Measurements from ENCODE around the gene ATG16L1.
A peak's percentile ranks its signal among the peaks of the same experiment; 100 is the strongest.

The ATG16L1 gene

DNA sequence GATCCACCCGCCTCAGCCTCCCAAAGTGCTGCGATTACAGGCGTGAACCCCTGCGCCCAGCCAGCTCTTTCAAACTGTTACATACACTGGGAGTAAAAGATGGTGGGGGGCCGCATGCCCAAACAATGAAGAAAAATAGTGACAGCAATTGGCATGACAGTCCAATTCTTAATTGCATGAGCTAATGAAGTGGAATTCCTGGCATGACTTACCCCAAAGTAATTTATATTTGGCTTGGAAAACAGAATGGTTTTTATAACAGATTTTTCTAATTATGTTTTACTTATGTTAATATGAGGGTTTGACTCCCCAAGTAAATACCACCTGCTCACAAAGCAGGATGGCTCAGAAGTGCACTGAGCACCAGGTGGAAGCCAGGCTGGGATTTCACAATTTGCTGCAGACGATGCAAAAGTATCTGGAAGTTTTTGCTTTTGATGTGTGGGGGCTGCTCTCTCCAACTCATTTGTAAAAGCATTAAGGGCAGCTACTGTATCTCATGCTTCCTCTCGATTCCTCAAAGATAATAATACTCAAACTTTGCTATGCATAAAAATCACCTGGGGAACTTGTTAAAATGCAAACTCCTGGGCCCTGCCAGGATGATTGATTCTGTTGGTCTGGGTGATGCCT is 24.0 kb upstream of the ATG16L1 start:
- no peak for DNase-seq

DNA sequence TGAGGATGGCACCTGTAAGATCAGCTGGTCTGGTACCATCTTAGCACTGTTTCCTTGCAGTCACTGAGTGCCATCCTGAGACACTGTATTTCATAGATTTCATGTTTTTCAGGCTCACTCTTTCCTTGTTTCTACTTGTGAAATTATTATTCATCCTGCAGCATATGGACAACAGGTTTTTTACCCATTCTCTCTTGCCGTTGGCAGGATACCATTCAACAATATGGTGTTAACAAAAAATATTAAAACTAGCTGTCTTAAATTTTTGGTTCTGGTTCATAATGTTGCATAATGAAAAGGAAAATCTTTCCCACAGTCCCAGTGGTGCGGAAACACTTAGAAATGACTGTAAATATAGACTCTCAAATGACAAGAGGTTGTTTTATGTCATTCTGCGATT is 23.1 kb upstream of the ATG16L1 start:
- DNase-seq, result no peak

DNA sequence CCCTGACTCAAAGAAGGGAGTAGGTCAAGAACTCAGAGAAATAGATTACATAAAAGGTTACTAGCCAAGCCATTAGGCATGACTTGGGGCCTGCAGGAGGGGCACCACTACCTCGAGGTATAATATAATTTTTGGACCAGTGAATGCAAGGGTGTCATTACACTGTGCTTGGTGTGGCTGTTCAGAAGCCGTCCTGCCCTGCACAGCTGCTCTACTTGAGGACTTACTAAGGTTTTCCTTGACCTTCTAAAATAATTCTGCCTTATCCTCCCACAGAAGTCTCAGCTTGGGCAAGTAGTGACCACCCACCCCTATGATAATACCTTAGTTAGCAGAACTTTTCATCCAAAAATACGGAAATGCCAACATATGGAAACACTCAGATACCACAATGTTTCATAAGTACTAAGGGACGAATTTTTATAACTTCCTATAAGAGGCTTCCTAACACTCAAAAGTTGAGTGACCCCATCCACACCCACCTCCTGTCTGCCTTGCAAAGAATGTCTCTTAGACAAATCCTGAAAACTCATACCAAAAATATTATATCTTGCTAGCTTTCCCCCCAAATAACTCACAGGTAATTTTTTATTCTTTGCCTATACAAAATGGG is 17.7 kb upstream of the ATG16L1 start:
- no peak for DNase-seq

DNA sequence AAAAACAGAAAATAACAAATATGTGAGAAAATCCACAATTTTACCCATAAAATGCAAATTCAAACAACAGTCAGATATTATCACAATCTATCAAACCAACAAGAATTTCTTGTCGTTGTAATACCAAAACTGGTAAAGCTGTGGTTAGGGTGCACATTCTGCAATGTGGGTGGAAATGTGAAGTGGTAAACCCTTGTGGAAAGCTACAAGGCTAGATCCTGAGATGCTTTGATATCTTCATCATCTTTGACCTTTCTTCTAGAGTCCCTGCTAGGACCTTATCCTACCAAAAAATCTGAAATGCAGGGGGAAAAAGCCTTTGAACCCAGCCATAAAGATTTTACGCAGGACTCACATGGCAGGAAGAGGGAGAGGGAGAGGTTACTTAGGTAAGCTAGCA is 17.2 kb upstream of the ATG16L1 start:
- DNase-seq, result no peak

DNA sequence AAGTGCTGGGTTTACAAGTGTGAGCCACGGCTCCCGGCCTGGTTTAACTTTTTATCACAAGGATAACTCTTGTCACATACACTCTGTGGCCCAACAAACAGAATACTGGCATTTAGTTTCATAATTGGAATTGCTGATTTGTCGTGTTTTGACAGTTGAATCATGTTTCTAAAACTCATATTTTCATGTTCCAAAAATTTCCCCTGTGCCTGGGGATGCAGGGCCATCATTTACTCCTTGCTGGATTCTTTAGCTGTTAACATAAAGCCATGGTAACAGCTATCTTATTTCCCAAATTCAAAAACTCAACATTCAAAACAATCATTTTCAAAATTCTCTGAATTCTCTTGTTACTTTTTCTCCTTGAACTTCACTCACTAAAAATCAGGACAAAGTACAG is 16.5 kb upstream of the ATG16L1 start:
- no peak for DNase-seq

DNA sequence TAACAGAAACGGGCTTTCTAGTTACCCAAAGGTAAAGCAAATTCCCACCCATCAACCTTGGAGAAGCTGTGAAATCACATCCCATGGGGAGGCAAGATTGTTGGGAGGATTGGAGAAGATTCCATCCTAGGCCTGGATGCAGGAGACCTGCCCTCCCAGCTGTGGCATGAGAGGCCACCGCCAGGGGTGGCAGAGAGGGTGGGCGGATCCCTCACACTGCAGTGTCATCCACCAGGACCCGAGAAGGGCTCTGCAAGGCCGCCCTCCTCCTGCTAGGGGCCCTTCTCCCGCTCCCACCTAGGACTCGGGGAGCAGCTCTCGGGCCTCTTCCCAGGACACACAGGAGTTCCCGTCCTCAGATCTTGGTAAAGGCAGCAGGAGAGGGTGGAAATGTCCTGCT is 15.5 kb upstream of the ATG16L1 start:
- no peak for DNase-seq

DNA sequence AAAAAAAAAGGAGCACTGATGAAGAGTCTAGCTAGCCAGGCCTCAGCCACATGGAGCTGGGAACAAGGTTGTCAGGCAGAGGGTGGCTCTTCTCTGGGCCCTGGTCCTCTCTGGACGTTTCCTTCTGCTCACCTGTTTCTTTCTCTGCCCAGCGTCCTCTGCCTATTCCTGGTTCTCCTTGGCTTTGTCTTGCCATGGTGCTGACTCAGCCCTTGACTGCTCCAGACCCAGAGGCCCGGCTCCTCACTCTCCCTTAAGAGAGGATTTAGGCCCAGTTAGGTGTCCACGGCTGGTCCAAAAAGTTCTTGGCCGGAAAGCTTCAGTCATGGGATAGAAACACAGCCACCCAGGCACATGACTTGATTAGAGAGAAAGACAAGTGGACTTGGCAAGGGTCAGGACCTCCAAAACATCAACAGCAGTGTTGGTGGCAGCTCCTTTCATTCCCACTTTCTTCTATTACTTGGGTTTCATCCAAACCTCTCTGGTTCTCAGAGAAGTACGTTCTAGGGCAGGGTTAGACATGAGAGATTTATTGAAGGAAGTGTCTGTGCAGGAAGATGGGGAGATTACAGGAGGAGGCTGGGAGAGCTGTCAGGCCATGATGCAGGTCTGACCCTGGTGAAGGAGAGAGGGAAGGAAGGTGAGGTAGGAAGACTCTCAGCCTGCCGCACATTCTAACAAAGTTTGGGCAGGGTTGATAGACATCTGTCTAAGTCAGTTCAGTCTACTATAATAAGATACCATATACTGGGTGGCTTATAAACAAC is 14.5 kb upstream of the ATG16L1 start:
- no peak for DNase-seq

DNA sequence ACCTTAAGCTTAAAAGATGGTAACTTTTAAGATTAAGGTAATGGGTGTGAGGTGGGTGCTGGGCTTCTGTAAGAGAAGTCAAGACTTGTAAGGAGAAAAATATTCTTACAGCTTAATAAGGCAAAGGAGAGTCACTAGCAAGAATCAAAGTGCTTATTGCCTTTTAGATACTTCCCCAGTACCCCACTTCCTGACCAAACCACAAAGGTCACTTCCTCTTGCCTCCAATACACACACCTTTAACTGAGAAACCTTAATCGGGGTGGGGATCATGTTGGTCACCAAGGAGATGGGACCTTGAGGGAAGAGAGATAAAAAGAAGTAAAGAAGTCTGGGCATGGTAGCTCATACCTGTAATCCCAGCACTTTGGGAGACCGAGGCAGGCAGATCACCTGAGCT is 10.6 kb upstream of the ATG16L1 start:
- DNase-seq, result no peak

DNA sequence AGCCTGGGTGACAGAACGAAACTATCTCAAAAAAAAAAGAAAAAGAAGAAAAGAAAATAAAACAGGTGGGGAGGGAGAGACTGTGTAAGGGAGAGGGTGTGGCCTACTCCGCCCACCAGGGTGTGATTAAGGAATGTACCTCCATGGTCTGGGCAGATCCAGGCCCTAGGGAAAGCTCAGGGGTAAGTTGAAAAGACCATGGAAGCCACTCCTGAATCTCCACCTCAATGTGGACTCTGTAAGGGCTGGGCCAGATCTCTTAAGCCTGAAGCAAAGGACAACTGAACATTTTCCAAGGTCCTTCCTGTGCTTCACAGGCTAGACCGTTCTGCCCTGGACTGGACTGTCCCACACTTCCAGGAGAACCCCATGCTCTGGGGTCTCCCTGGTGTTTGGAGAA is 9.7 kb upstream of the ATG16L1 start:
- no peak for DNase-seq

DNA sequence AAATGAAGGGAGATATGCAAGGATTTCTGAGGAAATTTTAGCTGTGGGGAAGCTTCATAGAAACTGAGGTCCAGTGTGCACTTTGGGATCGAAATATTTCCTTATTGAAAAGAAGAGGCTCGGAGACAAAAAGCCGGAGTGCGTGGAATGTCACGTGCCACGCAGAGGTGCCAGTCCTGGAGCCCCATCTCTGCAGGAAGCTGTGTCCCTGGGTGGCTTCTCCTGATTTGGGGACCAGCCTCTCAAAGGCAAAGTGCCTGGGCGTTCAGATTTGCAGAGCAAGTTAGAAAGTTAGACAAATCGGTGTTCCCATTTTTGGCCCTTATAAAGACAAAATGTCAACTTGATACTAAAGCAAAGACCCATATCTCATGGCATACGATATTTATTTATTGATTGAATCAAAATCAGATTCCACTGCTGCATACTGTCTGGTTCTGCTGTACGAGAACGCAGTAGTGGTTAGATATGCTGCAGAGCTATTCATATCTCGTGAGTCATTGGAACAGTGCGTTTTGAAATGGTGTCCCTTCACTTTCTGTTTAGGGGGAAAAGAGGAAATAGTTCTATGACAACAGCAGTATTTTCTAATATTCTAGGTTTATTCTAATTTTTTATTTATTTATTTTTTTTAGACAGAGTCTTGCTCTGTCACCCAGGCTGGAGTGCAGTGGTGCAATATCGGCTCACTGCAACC is 9.1 kb upstream of the ATG16L1 start:
- peak; percentile 76 for DNase-seq

DNA sequence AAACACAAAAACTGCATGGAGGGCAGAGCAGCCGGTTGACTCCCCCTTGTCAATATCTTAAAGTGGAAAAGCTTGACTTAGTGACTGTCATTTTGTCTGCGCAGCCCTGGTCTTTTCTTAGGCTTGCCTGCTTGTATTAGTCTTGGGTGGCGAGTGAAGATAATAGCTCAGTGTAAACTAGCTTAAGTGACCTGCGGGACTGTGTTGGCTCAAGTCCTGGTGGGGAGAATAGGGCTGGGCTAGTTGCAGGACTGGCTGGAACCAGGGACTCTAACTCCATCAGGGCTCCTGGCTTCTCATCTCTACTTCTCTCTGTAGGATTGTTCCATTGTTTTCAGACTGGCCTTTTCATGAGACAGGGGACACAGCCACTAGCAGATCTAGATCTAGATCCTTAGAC is 8.1 kb upstream of the ATG16L1 start:
- DNase-seq, result no peak

DNA sequence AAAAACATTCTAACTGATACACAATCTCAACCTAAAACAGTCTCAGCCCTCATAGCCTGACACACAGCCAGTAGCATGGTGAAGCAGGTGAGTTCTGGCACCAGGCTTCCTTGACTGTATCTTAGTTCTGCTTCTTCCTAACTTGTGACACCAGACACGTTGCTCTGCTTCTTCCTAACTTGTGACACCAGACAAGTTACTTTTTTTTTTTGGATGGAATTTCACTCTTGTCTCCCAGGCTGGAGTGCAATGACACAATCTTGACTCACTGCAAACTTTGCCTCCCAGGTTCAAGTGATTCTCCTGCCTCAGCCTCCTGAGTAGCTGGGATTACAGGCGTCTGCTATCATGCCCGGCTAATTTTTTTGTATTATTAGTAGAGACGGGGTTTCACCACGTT is 6.7 kb upstream of the ATG16L1 start:
- no peak for DNase-seq

DNA sequence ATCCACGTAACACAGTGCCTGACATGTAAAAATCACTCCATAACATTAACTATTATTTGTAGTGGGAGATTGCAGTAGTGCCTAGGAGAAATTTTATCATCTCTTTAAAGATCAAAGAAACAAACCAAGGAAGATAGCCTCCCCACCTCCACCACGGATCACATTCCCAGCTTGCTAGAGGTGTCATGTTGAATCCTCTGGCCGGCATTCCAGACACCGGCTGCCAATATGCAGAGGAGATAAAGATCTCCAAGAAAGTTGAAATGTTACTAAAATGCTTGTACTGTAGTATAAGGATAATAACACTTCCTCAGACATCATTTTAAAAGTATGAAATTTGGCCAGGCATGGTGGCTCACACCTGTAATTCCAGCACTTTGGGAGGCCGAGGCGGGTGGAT is 6.1 kb upstream of the ATG16L1 start:
- no peak for DNase-seq

DNA sequence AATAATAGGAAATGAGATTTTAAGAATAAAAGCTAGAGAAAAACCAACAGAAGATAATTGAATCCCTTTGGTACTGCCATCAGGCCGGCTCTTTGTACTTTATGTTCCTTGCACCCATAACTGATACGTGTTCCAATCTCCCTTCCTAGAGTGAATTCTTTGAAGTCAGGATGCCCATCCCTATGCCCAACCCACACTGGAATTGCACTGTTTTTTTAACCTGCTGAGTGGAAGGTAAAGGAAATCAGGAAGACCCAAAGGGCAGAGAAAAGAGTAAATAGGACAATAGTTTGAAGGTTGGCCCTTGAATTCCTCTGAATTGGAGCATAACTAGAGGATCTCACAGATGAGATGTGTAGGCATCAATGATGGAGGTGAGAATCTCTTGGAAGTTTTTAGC is 4.4 kb upstream of the ATG16L1 start:
- no peak for DNase-seq

DNA sequence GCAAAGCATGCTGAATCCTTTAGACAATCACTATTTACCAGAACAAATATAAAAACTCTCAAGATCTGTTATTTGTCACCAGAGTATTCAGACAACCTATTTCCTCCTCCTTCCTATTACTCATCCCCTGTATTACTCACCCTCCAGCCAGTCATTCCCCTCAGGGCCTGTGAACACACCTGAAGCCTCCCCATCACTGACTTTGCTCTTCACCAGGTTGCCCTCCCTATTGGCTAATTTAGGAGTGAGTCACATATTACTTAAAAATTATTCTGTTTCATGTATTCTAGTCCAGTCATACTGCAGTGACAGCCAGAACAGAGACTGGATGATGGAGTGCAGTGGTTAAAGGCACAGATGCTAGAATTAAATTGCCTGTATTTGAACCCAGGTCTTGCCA is 3.7 kb upstream of the ATG16L1 start:
- no peak for DNase-seq

DNA sequence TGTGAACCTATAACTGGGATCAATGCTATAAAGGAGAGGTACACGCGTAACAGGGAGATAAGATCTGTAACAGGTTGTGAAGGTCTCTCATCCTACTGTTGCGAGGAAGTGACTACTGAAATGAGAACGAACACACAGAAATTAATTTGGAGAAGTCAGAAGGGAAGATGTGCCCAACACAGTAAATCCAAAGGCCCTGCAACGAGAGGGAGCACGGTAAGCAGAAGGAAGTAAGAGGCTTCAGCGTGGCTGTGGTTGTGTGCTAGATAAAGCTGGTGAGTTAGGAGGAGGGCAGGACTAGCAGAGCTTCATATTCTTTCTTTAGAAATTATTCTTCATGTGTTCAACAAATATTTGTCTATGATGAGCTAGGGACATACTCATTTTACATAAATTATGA is 2.5 kb upstream of the ATG16L1 start:
- peak; percentile 79 for DNase-seq

DNA sequence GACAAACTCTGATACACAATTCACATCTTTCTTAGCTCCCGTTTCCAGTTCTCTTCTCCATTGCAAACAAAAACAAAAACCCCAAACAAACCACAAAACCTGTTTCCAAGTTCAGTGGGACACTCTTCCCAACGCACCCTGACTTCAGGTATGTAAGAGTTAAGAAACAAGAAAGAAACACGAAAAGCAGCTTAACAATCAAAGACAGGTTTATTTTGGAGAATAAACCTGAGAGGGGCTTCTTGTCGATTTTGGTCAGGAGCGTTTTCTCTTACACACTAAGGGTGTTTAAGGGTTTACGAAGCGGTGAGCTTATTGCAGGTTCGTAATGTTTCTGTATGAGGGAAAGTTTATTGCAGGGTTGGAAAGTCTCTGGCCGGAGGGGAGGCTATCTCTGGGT is 905 bp upstream of the ATG16L1 start:
- no peak for DNase-seq

DNA sequence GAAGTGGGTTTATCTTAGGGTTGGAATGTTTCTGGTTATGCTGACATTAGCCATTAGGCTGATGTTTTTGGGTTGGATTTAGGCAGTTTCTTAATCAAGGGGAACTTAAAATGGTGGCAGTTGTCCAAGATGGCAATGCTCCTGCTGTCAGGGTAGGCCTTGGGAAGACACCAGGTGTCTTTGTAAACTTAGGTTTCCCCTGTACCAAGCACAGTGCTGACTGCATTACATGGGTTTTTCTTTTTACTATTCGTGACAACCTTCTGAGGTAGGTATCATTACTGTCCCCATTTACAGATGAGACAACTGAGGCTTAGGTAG is 528 bp upstream of the ATG16L1 start:
- no peak for DNase-seq

DNA sequence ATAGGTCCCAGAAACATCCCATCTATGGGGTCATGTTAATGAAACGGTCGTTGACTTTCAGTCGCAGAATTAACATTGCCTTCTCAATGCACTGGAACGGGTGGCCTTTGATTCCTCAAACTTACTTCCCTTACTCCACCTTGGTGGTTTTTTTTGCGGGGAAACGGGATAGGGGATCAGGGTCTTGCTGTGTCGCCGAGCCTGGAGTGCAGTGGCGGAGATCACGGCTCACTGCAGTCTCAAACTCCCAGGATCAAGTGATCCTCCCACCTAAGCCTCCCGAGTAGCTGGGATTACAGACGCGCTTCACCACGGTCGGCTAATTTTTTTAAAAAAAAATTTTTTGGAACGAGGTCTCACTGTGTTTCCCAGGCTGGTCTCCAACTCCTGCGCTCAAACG is 754 bp downstream of the ATG16L1 start:
- DNase-seq, result no peak

DNA sequence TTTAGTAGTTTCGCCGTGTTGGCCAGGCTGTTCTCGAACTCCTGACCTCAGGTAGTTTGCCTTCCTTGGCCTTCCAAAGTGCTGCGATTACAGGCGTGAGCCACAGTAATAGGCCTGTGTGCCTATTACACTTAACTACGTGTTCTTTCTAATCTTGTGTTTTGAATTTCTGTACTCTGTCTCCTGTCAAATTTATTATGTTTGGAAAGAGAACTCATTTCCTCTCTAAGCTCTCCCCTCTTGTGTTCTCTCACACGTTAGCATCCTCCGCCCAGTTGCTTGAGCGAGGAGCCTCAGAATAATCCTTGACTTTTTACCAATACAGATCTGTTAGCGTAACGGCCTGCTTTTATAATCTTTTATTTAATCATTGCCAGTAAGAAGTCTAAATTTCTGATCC is 3.7 kb downstream of the ATG16L1 start:
- no peak for DNase-seq

DNA sequence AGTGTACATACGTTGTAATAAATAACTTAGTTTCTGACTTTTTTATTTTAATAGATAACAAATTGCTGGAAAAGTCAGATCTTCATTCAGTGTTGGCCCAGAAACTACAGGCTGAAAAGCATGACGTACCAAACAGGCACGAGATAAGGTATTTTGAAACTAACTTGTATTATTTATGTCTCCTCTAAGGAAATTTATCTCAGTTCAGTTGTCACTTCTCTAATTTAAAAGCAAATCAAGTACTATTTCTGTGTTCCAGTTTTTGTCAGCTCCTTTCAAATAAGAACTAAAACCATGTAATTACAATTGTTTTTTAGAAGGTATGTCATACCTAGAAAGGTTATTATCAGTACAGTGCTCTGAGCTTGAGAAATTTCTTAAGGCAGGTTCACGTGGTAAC is 4.6 kb downstream of the ATG16L1 start:
- DNase-seq, result no peak

DNA sequence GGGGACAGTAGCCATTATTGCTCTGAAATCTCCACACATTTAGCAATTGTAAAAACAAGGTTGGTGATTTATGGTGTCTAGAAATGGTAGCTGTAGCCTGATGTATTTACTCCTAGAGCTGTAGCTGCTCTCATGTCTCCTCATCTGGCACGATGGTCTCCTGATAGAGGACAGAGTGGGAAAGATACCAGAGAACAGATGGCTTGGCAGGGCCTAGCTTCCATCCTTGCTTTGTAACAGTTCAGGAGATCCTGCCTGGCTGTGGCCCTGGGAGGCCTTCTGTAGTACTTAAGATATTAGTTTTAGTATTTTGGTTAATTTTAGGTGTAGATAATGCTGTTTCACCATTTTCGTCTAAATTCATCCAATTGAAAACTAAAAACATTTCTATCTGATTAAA is 6.7 kb downstream of the ATG16L1 start:
- no peak for DNase-seq

DNA sequence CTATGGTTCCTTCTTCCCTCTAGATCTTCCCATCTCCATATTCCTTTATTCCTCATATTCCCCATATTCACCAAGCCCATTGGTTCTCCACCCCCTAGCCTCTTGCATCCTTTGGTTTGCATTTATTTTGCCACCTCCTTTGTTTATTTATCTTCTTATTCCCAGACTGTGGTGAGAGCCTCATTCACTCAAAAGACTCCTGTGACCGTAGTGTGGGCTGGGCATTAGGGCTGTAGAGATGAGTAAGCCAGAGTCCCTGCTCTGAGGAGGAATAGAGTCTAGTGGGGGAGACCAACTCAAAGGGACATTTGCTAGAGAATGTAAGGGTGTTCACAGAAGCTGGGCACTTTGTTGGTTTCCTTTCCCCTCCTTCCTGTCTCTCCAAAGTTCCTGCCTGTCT is 8.3 kb downstream of the ATG16L1 start:
- DNase-seq, result no peak

DNA sequence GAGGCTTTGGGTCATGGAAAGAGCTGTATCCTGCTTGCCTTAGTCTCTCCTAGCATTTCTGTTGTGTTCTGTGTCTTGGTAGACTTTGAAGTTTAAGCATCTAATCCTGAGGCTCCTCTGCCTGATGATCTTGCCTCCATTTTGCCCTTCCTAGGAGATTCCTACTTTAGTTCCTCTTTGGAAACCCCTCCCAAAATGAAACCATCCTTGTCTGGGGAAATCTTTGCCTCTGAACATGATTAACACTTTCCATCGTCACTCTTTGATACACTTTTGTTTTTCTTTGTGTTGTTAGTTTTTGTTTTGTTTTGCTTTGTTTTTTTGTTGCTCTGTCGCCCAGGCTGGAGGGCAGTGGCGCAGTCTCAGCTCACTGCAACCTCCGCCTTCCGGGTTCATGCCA is 9.2 kb downstream of the ATG16L1 start:
- no peak for DNase-seq
